ENCODE data around the gene ARF5.
A peak's percentile ranks its signal among the peaks of the same experiment; 100 is the strongest.

The ARF5 gene

GRCh38 chr7:127582361-127582760 lies 5.8 kb upstream of the ARF5 start:
- no peak overlapping the region for H2BK120ac ChIP-seq (ENCODE audit: low read depth, low read length)
- no peak overlapping the region for H3K27ac ChIP-seq (replicated peaks; ENCODE audit: low read length)
- H4K8ac ChIP-seq (ENCODE audit: low read depth, low read length) = no peak overlapping the region
- H2AK5ac ChIP-seq (ENCODE audit: low read depth, low read length) = no peak overlapping the region
- no peak overlapping the region for H2BK5ac ChIP-seq (ENCODE audit: low read length)
- DNase-seq (ENCODE audit: low spot score) = no peak
- peak overlapping the region; percentile 60 for H3K9ac ChIP-seq (ENCODE audit: low read depth, low read length, poor library complexity)
- H3K23ac ChIP-seq (ENCODE audit: low read depth, low read length, poor library complexity) = no peak overlapping the region
- WGBS, 2 donors (ENCODE audit: extremely low coverage in 2 of 2, insufficient read length in 2 of 2, insufficient replicate concordance in 1 of 2) = no CpG with 5 or more reads among the region's 14 CpGs
- H2BK15ac ChIP-seq (ENCODE audit: low read length) = no peak overlapping the region
- H3K4ac ChIP-seq (ENCODE audit: low read length) = no peak overlapping the region
- H3K4me1 ChIP-seq (ENCODE audit: control insufficient read depth in 2 of 2, insufficient read depth in 1 of 2, low read depth in 1 of 2, low read length in 2 of 2) = peaks cover 13% of the 10 kb centered on the region in 2 donors
- peaks cover 0 to under 1% (median 0%) of the 10 kb centered on the region in 3 experiments for H3K27me3 ChIP-seq (ENCODE audit: control insufficient read depth in 3 of 3, insufficient read depth in 3 of 3, low read depth in 1 of 3, low read length in 3 of 3)
- H2AFZ ChIP-seq (ENCODE audit: low read length) = no peak overlapping the region
- H3K79me1 ChIP-seq (ENCODE audit: low read depth, low read length) = peaks cover 6% of the 10 kb centered on the region
- no peak overlapping the region for H3K14ac ChIP-seq (ENCODE audit: low read length)
- no peak overlapping the region for H3K4me2 ChIP-seq (ENCODE audit: insufficient read depth, low read length, poor library complexity, severe bottlenecking)
- H4K91ac ChIP-seq (ENCODE audit: low read depth, low read length, poor library complexity) = no peak overlapping the region
- H3K9me3 ChIP-seq (replicated peaks in 1 of 2; ENCODE audit: control insufficient read depth in 2 of 2, insufficient read depth in 1 of 2, low read depth in 1 of 2, low read length in 2 of 2) = no peaks in the 10 kb centered on the region
- H3K4me3 ChIP-seq (ENCODE audit: low read length in 2 of 2) = no peak overlapping the region
- H3K36me3 ChIP-seq (replicated peaks in 1 of 2; ENCODE audit: control insufficient read depth in 2 of 2, insufficient read depth in 2 of 2, low read length in 2 of 2) = peaks cover 19 to 65% of the 10 kb centered on the region in 2 donors
- H2BK12ac ChIP-seq (ENCODE audit: low read length) = no peak overlapping the region
- no peak overlapping the region for H3K18ac ChIP-seq (ENCODE audit: low read length)

- Histone ChIP-seq H3K27ac (replicated peaks; ENCODE audit: low read length) (no peak overlapping the region), H2BK15ac (ENCODE audit: low read length) (no peak overlapping the region)
- no CpG with 5 or more reads among the region's 12 CpGs for WGBS, 2 donors (ENCODE audit: extremely low coverage in 2 of 2, insufficient read length in 2 of 2, insufficient replicate concordance in 1 of 2)
Measured at GRCh38 chr7:127584648-127585043, 3.6 kb upstream of the ARF5 start.

GRCh38 chr7:127585044-127585953 lies 2.9 kb upstream of the ARF5 start, which contains the start of gene GCC1:
TSS of gene GCC1 (minus strand) at chr7:127585596. CDS start at chr7:127585182, 414 bp downstream.
- H3K4me3 ChIP-seq (ENCODE audit: low read length in 2 of 2) = peak within 1 kb of the TSS; percentile 91 to 95
- H3K14ac ChIP-seq (ENCODE audit: low read length) = no peak within 1 kb of the TSS
- no peak within 1 kb of the TSS for H2BK120ac ChIP-seq (ENCODE audit: low read depth, low read length)
- no peaks in the 10 kb centered on the region for H3K9me3 ChIP-seq (replicated peaks in 1 of 2; ENCODE audit: control insufficient read depth in 2 of 2, insufficient read depth in 1 of 2, low read depth in 1 of 2, low read length in 2 of 2)
- H4K91ac ChIP-seq (ENCODE audit: low read depth, low read length, poor library complexity) = no peak within 1 kb of the TSS
- H3K79me1 ChIP-seq (ENCODE audit: low read depth, low read length) = peaks cover 8% of the 10 kb centered on the region
- peaks cover 23 to 52% of the 10 kb centered on the region in 2 donors for H3K36me3 ChIP-seq (replicated peaks in 1 of 2; ENCODE audit: control insufficient read depth in 2 of 2, insufficient read depth in 2 of 2, low read length in 2 of 2)
- peak within 1 kb of the TSS; percentile 71 for H3K23ac ChIP-seq (ENCODE audit: low read depth, low read length, poor library complexity)
- no peak within 1 kb of the TSS for H2BK15ac ChIP-seq (ENCODE audit: low read length)
- peak; percentile 88 for DNase-seq (ENCODE audit: low spot score)
- H3K9ac ChIP-seq (ENCODE audit: low read depth, low read length, poor library complexity) = peak within 1 kb of the TSS; percentile 82
- peak within 1 kb of the TSS; percentile 82 for H3K18ac ChIP-seq (ENCODE audit: low read length)
- H2AK5ac ChIP-seq (ENCODE audit: low read depth, low read length) = no peak within 1 kb of the TSS
- peak within 1 kb of the TSS; percentile 79 for H3K4me2 ChIP-seq (ENCODE audit: insufficient read depth, low read length, poor library complexity, severe bottlenecking)
- H2BK12ac ChIP-seq (ENCODE audit: low read length) = no peak within 1 kb of the TSS
- H3K27me3 ChIP-seq (ENCODE audit: control insufficient read depth in 3 of 3, insufficient read depth in 3 of 3, low read depth in 1 of 3, low read length in 3 of 3) = peaks cover 0 to 3% (median 0%) of the 10 kb centered on the region in 3 experiments
- no peak within 1 kb of the TSS for H2BK5ac ChIP-seq (ENCODE audit: low read length)
- H4K8ac ChIP-seq (ENCODE audit: low read depth, low read length) = no peak within 1 kb of the TSS
- H3K4me1 ChIP-seq (ENCODE audit: control insufficient read depth in 2 of 2, insufficient read depth in 1 of 2, low read depth in 1 of 2, low read length in 2 of 2) = peaks cover 16 to 18% of the 10 kb centered on the region in 2 donors
- H2AFZ ChIP-seq (ENCODE audit: low read length) = peak within 1 kb of the TSS; percentile 92
- H3K27ac ChIP-seq (replicated peaks; ENCODE audit: low read length) = no peak within 1 kb of the TSS
- H3K4ac ChIP-seq (ENCODE audit: low read length) = no peak within 1 kb of the TSS
- WGBS, 2 donors (ENCODE audit: extremely low coverage in 2 of 2, insufficient read length in 2 of 2, insufficient replicate concordance in 1 of 2) = no CpG with 5 or more reads among the region's 78 CpGs

More at GRCh38 chr7:127584648-127585043, 3.6 kb upstream of the ARF5 start:
- Histone ChIP-seq H3K79me1 (ENCODE audit: low read depth, low read length) (peaks cover 6% of the 10 kb centered on the region), H3K36me3 (replicated peaks in 1 of 2; ENCODE audit: control insufficient read depth in 2 of 2, insufficient read depth in 2 of 2, low read length in 2 of 2) (peaks cover 21 to 52% of the 10 kb centered on the region in 2 donors), H2BK120ac (ENCODE audit: low read depth, low read length) (no peak overlapping the region), H3K4me3 (ENCODE audit: low read length in 2 of 2) (peak overlapping the region; percentile 91 to 95), H3K9ac (ENCODE audit: low read depth, low read length, poor library complexity) (no peak overlapping the region), H3K4ac (ENCODE audit: low read length) (no peak overlapping the region), H3K18ac (ENCODE audit: low read length) (no peak overlapping the region), H3K27me3 (ENCODE audit: control insufficient read depth in 3 of 3, insufficient read depth in 3 of 3, low read depth in 1 of 3, low read length in 3 of 3) (peaks cover 0 to 3% (median 0%) of the 10 kb centered on the region in 3 experiments), H3K14ac (ENCODE audit: low read length) (no peak overlapping the region), H4K8ac (ENCODE audit: low read depth, low read length) (no peak overlapping the region), H2AK5ac (ENCODE audit: low read depth, low read length) (no peak overlapping the region), H3K9me3 (replicated peaks in 1 of 2; ENCODE audit: control insufficient read depth in 2 of 2, insufficient read depth in 1 of 2, low read depth in 1 of 2, low read length in 2 of 2) (no peaks in the 10 kb centered on the region), H4K91ac (ENCODE audit: low read depth, low read length, poor library complexity) (no peak overlapping the region), H3K4me1 (ENCODE audit: control insufficient read depth in 2 of 2, insufficient read depth in 1 of 2, low read depth in 1 of 2, low read length in 2 of 2) (peaks cover 16 to 18% of the 10 kb centered on the region in 2 donors), H3K23ac (ENCODE audit: low read depth, low read length, poor library complexity) (no peak overlapping the region), H2BK12ac (ENCODE audit: low read length) (no peak overlapping the region), H2AFZ (ENCODE audit: low read length) (peak overlapping the region; percentile 92), H2BK5ac (ENCODE audit: low read length) (no peak overlapping the region), H3K4me2 (ENCODE audit: insufficient read depth, low read length, poor library complexity, severe bottlenecking) (peak overlapping the region; percentile 79)
- DNase-seq (ENCODE audit: low spot score) = no peak

GRCh38 chr7:127586346-127586745 lies 1.9 kb upstream of the ARF5 start:
- Histone ChIP-seq H2AFZ (ENCODE audit: low read length) (no peak overlapping the region), H3K4me2 (ENCODE audit: insufficient read depth, low read length, poor library complexity, severe bottlenecking) (no peak overlapping the region), H4K91ac (ENCODE audit: low read depth, low read length, poor library complexity) (no peak overlapping the region), H3K18ac (ENCODE audit: low read length) (no peak overlapping the region), H3K9me3 (replicated peaks in 1 of 2; ENCODE audit: control insufficient read depth in 2 of 2, insufficient read depth in 1 of 2, low read depth in 1 of 2, low read length in 2 of 2) (no peaks in the 10 kb centered on the region), H3K27ac (replicated peaks; ENCODE audit: low read length) (no peak overlapping the region), H3K4ac (ENCODE audit: low read length) (no peak overlapping the region), H3K79me1 (ENCODE audit: low read depth, low read length) (peaks cover 8% of the 10 kb centered on the region), H3K27me3 (ENCODE audit: control insufficient read depth in 3 of 3, insufficient read depth in 3 of 3, low read depth in 1 of 3, low read length in 3 of 3) (peaks cover 0 to 3% (median 0%) of the 10 kb centered on the region in 3 experiments), H2AK5ac (ENCODE audit: low read depth, low read length) (no peak overlapping the region), H3K23ac (ENCODE audit: low read depth, low read length, poor library complexity) (no peak overlapping the region), H3K36me3 (replicated peaks in 1 of 2; ENCODE audit: control insufficient read depth in 2 of 2, insufficient read depth in 2 of 2, low read length in 2 of 2) (peaks cover 32 to 51% of the 10 kb centered on the region in 2 donors), H3K4me1 (ENCODE audit: control insufficient read depth in 2 of 2, insufficient read depth in 1 of 2, low read depth in 1 of 2, low read length in 2 of 2) (peaks cover 16 to 18% of the 10 kb centered on the region in 2 donors), H2BK15ac (ENCODE audit: low read length) (no peak overlapping the region), H3K4me3 (ENCODE audit: low read length in 2 of 2) (no peak overlapping the region), H2BK5ac (ENCODE audit: low read length) (no peak overlapping the region), H3K9ac (ENCODE audit: low read depth, low read length, poor library complexity) (no peak overlapping the region), H2BK120ac (ENCODE audit: low read depth, low read length) (no peak overlapping the region), H4K8ac (ENCODE audit: low read depth, low read length) (no peak overlapping the region), H3K14ac (ENCODE audit: low read length) (no peak overlapping the region), H2BK12ac (ENCODE audit: low read length) (no peak overlapping the region)
- no CpG with 5 or more reads among the region's 2 CpGs for WGBS, 2 donors (ENCODE audit: extremely low coverage in 2 of 2, insufficient read length in 2 of 2, insufficient replicate concordance in 1 of 2)
- DNase-seq (ENCODE audit: low spot score) = no peak
